ENCODE measurements around the gene IGSF5. TPM values are rescaled to one million over a fixed set of nuclear protein-coding genes. Genes with fewer than 3 reads are reported as not detected.

The IGSF5 gene
- total and polyA plus RNA-seq, 10 of the 15 experiments (the other 5 are each of a cell fraction or from before 2014, with no cell fraction given) = not detected

DNA sequence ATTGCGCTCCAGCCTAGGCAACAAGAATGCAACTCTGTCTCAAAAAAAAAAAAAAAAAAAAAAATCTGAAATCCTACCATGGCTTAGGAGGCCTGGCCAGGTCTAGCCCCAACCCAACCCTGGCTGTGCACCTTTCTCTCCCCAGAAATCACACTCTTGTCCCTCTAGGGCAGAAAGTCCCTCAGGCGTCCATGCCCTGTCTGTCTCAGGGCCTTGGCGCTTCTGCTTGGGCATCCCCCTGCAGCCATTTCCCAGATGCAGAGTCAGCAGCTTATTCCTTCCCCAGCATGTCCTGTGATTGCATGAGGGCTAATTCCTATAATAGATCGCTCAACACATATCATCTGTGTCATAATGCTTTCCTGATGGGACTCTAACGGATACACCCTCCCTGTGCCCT lies 65.0 kb downstream of the IGSF5 start:
- no peak for DNase-seq (ENCODE audit: low read depth, low spot score)
- 22% methylated on average over 5 of the region's 5 CpGs for WGBS (ENCODE audit: insufficient coverage, insufficient replicate concordance, low lambda C conversion rate, missing lambda C conversion rate)
- H3K9ac ChIP-seq (ENCODE audit: control insufficient read depth, insufficient read depth, low read length) = no peak overlapping the region
- in situ Hi-C loops (cut with MboI) (no loop called here), intact Hi-C loops (cut with micrococcal nuclease; ENCODE audit: unreplicated experiment) (no loop called here)
- no peak overlapping the region for H3K4me3 ChIP-seq
- H4K20me1 ChIP-seq (ENCODE audit: control insufficient read depth, insufficient read depth) = no peaks in the 10 kb centered on the region
- no peaks in the 10 kb centered on the region for H3K79me2 ChIP-seq (ENCODE audit: control insufficient read depth, insufficient read depth, low read length)
- H3K4me1 ChIP-seq (ENCODE audit: control insufficient read depth, insufficient read depth, low read length) = no peaks in the 10 kb centered on the region
- no peaks in the 10 kb centered on the region for H3K36me3 ChIP-seq (ENCODE audit: control insufficient read depth in 2 of 2, insufficient read depth in 2 of 2, low read length in 1 of 2)
- no peak overlapping the region for H3K4me2 ChIP-seq (ENCODE audit: control insufficient read depth, insufficient read depth)
- BruUV-seq (replicated peaks) = no TSS peak
- no peaks in the 10 kb centered on the region; the same call in 2 of the 3 replicates for H3K9me3 ChIP-seq (replicated peaks; ENCODE audit: control insufficient read depth, insufficient read depth, low read length)
- ChIA-PET CTCF (no interaction called here), SMC1A (ENCODE audit: uncharacterized antibody, unreplicated experiment) (interaction anchor here (0.7 kb wide), 1 partner anchor 42 kb away, joined by 3 read pairs; no protein-coding TSS in a partner anchor), POLR2A (no interaction called here), RAD21 (ENCODE audit: unreplicated experiment) (no interaction called here)
- no peak overlapping the region for H2AFZ ChIP-seq (ENCODE audit: control insufficient read depth, low read depth, low read length)
- no peak for ATAC-seq
- no peaks in the 10 kb centered on the region for H3K27me3 ChIP-seq (replicated peaks in 1 of 2; ENCODE audit: control insufficient read depth in 2 of 2, insufficient read depth in 2 of 2, low read length in 1 of 2)
- FAIRE-seq = no peak
- no peak overlapping the region for H3K27ac ChIP-seq (ENCODE audit: control insufficient read depth, insufficient read depth)
- TF ChIP-seq, protein P1, sequence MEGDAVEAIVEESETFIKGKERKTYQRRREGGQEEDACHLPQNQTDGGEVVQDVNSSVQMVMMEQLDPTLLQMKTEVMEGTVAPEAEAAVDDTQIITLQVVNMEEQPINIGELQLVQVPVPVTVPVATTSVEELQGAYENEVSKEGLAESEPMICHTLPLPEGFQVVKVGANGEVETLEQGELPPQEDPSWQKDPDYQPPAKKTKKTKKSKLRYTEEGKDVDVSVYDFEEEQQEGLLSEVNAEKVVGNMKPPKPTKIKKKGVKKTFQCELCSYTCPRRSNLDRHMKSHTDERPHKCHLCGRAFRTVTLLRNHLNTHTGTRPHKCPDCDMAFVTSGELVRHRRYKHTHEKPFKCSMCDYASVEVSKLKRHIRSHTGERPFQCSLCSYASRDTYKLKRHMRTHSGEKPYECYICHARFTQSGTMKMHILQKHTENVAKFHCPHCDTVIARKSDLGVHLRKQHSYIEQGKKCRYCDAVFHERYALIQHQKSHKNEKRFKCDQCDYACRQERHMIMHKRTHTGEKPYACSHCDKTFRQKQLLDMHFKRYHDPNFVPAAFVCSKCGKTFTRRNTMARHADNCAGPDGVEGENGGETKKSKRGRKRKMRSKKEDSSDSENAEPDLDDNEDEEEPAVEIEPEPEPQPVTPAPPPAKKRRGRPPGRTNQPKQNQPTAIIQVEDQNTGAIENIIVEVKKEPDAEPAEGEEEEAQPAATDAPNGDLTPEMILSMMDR (IDR thresholded peaks at IDR 0.05 in 2 of 3, conservative IDR thresholded peaks at IDR 0.05 in 1 of 3; ENCODE audit: control insufficient read depth in 2 of 3, extremely low read depth in 1 of 3, insufficient read depth in 1 of 3, low read depth in 3 of 3, low read length in 3 of 3) = no peak
- TF ChIP-seq GABPA (IDR thresholded peaks at IDR 0.05; ENCODE audit: low read depth) (no peak), SREBF2 (IDR thresholded peaks at IDR 0.05; ENCODE audit: low read length) (no peak), BMI1 (IDR thresholded peaks at IDR 0.05; ENCODE audit: borderline replicate concordance) (no peak), ZZZ3 (IDR thresholded peaks at IDR 0.05; ENCODE audit: control insufficient read depth, insufficient read length, low read depth) (no peak), RBBP5 (conservative IDR thresholded peaks at IDR 0.05) (no peak), SMAD1 (IDR thresholded peaks at IDR 0.05; ENCODE audit: low read depth, partially characterized antibody) (no peak), CHD1 (IDR thresholded peaks at IDR 0.05; ENCODE audit: low read depth, low read length) (no peak), FOXK2 (IDR thresholded peaks at IDR 0.05) (no peak), ZNF622 (IDR thresholded peaks at IDR 0.05) (no peak), DPF2 (IDR thresholded peaks at IDR 0.05) (no peak), NFYB (IDR thresholded peaks at IDR 0.05; ENCODE audit: insufficient read depth, low read depth, low read length) (no peak)
- TF ChIP-seq, protein P2, sequence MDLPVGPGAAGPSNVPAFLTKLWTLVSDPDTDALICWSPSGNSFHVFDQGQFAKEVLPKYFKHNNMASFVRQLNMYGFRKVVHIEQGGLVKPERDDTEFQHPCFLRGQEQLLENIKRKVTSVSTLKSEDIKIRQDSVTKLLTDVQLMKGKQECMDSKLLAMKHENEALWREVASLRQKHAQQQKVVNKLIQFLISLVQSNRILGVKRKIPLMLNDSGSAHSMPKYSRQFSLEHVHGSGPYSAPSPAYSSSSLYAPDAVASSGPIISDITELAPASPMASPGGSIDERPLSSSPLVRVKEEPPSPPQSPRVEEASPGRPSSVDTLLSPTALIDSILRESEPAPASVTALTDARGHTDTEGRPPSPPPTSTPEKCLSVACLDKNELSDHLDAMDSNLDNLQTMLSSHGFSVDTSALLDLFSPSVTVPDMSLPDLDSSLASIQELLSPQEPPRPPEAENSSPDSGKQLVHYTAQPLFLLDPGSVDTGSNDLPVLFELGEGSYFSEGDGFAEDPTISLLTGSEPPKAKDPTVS (IDR thresholded peaks at IDR 0.05; ENCODE audit: low read depth, low read length) = no peak
- TF ChIP-seq, protein P3, sequence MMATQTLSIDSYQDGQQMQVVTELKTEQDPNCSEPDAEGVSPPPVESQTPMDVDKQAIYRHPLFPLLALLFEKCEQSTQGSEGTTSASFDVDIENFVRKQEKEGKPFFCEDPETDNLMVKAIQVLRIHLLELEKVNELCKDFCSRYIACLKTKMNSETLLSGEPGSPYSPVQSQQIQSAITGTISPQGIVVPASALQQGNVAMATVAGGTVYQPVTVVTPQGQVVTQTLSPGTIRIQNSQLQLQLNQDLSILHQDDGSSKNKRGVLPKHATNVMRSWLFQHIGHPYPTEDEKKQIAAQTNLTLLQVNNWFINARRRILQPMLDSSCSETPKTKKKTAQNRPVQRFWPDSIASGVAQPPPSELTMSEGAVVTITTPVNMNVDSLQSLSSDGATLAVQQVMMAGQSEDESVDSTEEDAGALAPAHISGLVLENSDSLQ (IDR thresholded peaks at IDR 0.05) = no peak
- TF ChIP-seq, protein P4, sequence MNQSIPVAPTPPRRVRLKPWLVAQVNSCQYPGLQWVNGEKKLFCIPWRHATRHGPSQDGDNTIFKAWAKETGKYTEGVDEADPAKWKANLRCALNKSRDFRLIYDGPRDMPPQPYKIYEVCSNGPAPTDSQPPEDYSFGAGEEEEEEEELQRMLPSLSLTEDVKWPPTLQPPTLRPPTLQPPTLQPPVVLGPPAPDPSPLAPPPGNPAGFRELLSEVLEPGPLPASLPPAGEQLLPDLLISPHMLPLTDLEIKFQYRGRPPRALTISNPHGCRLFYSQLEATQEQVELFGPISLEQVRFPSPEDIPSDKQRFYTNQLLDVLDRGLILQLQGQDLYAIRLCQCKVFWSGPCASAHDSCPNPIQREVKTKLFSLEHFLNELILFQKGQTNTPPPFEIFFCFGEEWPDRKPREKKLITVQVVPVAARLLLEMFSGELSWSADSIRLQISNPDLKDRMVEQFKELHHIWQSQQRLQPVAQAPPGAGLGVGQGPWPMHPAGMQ (IDR thresholded peaks at IDR 0.05; ENCODE audit: borderline replicate concordance) = no peak
- TF ChIP-seq, protein P5, sequence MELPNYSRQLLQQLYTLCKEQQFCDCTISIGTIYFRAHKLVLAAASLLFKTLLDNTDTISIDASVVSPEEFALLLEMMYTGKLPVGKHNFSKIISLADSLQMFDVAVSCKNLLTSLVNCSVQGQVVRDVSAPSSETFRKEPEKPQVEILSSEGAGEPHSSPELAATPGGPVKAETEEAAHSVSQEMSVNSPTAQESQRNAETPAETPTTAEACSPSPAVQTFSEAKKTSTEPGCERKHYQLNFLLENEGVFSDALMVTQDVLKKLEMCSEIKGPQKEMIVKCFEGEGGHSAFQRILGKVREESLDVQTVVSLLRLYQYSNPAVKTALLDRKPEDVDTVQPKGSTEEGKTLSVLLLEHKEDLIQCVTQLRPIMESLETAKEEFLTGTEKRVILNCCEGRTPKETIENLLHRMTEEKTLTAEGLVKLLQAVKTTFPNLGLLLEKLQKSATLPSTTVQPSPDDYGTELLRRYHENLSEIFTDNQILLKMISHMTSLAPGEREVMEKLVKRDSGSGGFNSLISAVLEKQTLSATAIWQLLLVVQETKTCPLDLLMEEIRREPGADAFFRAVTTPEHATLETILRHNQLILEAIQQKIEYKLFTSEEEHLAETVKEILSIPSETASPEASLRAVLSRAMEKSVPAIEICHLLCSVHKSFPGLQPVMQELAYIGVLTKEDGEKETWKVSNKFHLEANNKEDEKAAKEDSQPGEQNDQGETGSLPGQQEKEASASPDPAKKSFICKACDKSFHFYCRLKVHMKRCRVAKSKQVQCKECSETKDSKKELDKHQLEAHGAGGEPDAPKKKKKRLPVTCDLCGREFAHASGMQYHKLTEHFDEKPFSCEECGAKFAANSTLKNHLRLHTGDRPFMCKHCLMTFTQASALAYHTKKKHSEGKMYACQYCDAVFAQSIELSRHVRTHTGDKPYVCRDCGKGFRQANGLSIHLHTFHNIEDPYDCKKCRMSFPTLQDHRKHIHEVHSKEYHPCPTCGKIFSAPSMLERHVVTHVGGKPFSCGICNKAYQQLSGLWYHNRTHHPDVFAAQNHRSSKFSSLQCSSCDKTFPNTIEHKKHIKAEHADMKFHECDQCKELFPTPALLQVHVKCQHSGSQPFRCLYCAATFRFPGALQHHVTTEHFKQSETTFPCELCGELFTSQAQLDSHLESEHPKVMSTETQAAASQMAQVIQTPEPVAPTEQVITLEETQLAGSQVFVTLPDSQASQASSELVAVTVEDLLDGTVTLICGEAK (IDR thresholded peaks at IDR 0.05; ENCODE audit: borderline replicate concordance) = no peak

Data from GM12878 (cell line).